ENCODE data around the gene CCDC148.

DNA sequence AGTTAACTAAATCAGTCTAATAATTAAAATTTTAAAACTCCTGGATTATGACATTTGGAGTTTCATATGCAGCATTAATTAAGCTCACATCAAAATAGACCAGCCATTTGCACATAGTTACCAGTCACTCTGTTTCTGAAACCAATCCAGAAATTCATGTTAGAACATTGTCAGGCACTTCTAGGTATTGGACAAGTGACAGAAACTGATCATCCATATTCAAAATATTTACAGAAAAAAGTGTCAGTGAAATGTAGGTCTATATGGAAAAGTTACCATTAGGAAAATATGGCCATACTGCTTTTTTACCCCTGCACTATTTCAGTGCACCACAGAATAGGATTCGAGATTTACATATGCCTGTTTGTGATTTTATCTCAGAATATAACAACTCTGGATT, 321.5 kb downstream of the CCDC148 start:
- TF ChIP-seq POLR2AphosphoS5 (IDR thresholded peaks at IDR 0.05; ENCODE audit: low read depth, low read length) (no peak), TAF1 (IDR thresholded peaks at IDR 0.05; ENCODE audit: borderline replicate concordance, insufficient read depth, low read length) (no peak), SIN3A (IDR thresholded peaks at IDR 0.05; ENCODE audit: borderline replicate concordance, insufficient read depth, low read length) (no peak), FOXP2 (optimal IDR thresholded peaks at IDR 0.05; ENCODE audit: borderline replicate concordance, extremely low read depth, extremely low read length, insufficient read depth) (no peak)
- TF ChIP-seq, protein P1, sequence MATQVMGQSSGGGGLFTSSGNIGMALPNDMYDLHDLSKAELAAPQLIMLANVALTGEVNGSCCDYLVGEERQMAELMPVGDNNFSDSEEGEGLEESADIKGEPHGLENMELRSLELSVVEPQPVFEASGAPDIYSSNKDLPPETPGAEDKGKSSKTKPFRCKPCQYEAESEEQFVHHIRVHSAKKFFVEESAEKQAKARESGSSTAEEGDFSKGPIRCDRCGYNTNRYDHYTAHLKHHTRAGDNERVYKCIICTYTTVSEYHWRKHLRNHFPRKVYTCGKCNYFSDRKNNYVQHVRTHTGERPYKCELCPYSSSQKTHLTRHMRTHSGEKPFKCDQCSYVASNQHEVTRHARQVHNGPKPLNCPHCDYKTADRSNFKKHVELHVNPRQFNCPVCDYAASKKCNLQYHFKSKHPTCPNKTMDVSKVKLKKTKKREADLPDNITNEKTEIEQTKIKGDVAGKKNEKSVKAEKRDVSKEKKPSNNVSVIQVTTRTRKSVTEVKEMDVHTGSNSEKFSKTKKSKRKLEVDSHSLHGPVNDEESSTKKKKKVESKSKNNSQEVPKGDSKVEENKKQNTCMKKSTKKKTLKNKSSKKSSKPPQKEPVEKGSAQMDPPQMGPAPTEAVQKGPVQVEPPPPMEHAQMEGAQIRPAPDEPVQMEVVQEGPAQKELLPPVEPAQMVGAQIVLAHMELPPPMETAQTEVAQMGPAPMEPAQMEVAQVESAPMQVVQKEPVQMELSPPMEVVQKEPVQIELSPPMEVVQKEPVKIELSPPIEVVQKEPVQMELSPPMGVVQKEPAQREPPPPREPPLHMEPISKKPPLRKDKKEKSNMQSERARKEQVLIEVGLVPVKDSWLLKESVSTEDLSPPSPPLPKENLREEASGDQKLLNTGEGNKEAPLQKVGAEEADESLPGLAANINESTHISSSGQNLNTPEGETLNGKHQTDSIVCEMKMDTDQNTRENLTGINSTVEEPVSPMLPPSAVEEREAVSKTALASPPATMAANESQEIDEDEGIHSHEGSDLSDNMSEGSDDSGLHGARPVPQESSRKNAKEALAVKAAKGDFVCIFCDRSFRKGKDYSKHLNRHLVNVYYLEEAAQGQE (IDR thresholded peaks at IDR 0.05; ENCODE audit: insufficient read depth in 1 of 2, low read depth in 2 of 2, low read length in 2 of 2) = no peak
